Neural cell (in vitro differentiated cells): ENCODE measurements around the gene BARHL2. TPM values are rescaled to one million over a fixed set of nuclear protein-coding genes. Genes with fewer than 3 reads are reported as not detected.
A peak's percentile ranks its signal among the peaks of the same experiment; 100 is the strongest.

Source experiments
- H2AFZ ChIP-seq: fragments of 200-600, 300-800 bp; sonication (generic), shearing (Covaris generic); 2 replicates; pipeline ENCODE4 v1.6.0; 2014; ENCODE audit warnings: low read depth, mild to moderate bottlenecking, antibody characterized with exemption, low read length, moderate library complexity
- H3F3A ChIP-seq: fragments of 200-600 bp; shearing (Covaris generic); 2 replicates; pipeline ENCODE4 v1.6.1; 2016; ENCODE audit warnings: mild to moderate bottlenecking, moderate library complexity, mixed read lengths, antibody characterized with exemption, low read length; ENCODE audit not compliant: insufficient read depth, poor library complexity, severe bottlenecking
- H3K27ac ChIP-seq: fragments of 200-600, 300-800 bp; sonication (generic), shearing (Covaris generic); 2 replicates; pipeline ENCODE4 v1.5.1; 2014; ENCODE audit warnings: mild to moderate bottlenecking, low read length, moderate library complexity
- H3K27me3 ChIP-seq: fragments of 300-800, 200-600 bp; sonication (generic), shearing (Covaris generic); 2 replicates; pipeline ENCODE4 v1.6.0; 2014; ENCODE audit warnings: mild to moderate bottlenecking, low read depth, low read length, moderate library complexity; ENCODE audit not compliant: insufficient read depth
- H3K36me3 ChIP-seq: fragments of 300-800, 200-600 bp; sonication (generic), shearing (Covaris generic); 2 replicates; pipeline ENCODE4 v1.5.1; 2014; ENCODE audit warnings: mild to moderate bottlenecking, antibody characterized with exemption, low read length, moderate library complexity; ENCODE audit not compliant: insufficient read depth
- H3K4me2 ChIP-seq: fragments of 300-800, 200-600 bp; sonication (generic), shearing (Covaris generic); 2 replicates; pipeline ENCODE4 v1.6.0; 2014; ENCODE audit warnings: mild to moderate bottlenecking, low read length
- H3K4me3 ChIP-seq: fragments of 300-800, 200-600 bp; sonication (generic), shearing (Covaris generic); 2 replicates; pipeline ENCODE4 v1.5.1; 2014; ENCODE audit warnings: mild to moderate bottlenecking, low read length, moderate library complexity
- H3K79me2 ChIP-seq: fragments of 200-600 bp; shearing (Covaris generic); replicated peaks from 2 replicates; pipeline ENCODE4 v1.6.0; 2014; ENCODE audit warnings: mild to moderate bottlenecking, low read length, moderate library complexity; ENCODE audit not compliant: insufficient read depth
- H3K9ac ChIP-seq: fragments of 300-800, 200-600 bp; sonication (generic), shearing (Covaris generic); 2 replicates; pipeline ENCODE4 v1.6.1; 2016; ENCODE audit warnings: mild to moderate bottlenecking, low read length, mixed read lengths
- H3K9me2 ChIP-seq: fragments of 200-600 bp; shearing (Covaris generic); 2 replicates; pipeline ENCODE4 v1.6.1; 2016; ENCODE audit warnings: mild to moderate bottlenecking, low read length, mixed read lengths; ENCODE audit not compliant: insufficient read depth
- H3K9me3 ChIP-seq: fragments of 200-600, 300-800 bp; sonication (generic), shearing (Covaris generic); 2 replicates; pipeline ENCODE4 v1.6.1; 2016; ENCODE audit warnings: mild to moderate bottlenecking, mixed run types, low read length, moderate library complexity, mixed read lengths
- H4K20me1 ChIP-seq: fragments of 200-600 bp; shearing (Covaris generic); 2 replicates; pipeline ENCODE4 v1.6.1; 2016; ENCODE audit warnings: mild to moderate bottlenecking, mixed run types; ENCODE audit not compliant: insufficient read depth
- EP300 ChIP-seq: fragments of 450-650 bp; conservative IDR thresholded peaks from 2 replicates; pipeline ENCODE4 v1.6.1; 2014; ENCODE audit warnings: antibody characterized with exemption, mild to moderate bottlenecking, moderate library complexity; ENCODE audit not compliant: poor library complexity, severe bottlenecking
- EZH2 ChIP-seq: fragments of 200-600, 300-800 bp; shearing (Covaris generic), sonication (generic); IDR thresholded peaks from 2 replicates; pipeline ENCODE4 v1.6.1; 2014; ENCODE audit warnings: antibody characterized with exemption, low read length, borderline replicate concordance, mild to moderate bottlenecking; ENCODE audit not compliant: insufficient read depth, poor library complexity, severe bottlenecking
- MXI1 ChIP-seq: fragments of 450-650 bp; conservative IDR thresholded peaks from 2 replicates; pipeline ENCODE4 v1.6.1; 2014; ENCODE audit warnings: antibody characterized with exemption, mild to moderate bottlenecking; ENCODE audit not compliant: poor library complexity, severe bottlenecking
- POLR2AphosphoS5 ChIP-seq: IDR thresholded peaks from 2 replicates; pipeline ENCODE4 v1.6.1; 2012
- RAD21 ChIP-seq: fragments of 450-650 bp; conservative IDR thresholded peaks from 2 replicates; pipeline ENCODE4 v1.6.1; 2014; ENCODE audit warnings: antibody characterized with exemption, mild to moderate bottlenecking, moderate library complexity
- SMC3 ChIP-seq: fragments of 450-650 bp; conservative IDR thresholded peaks from 2 replicates; pipeline ENCODE4 v1.6.1; 2014; ENCODE audit warnings: antibody characterized with exemption, mild to moderate bottlenecking, moderate library complexity; ENCODE audit not compliant: poor library complexity
- TAF1 ChIP-seq: IDR thresholded peaks from 2 replicates; pipeline ENCODE4 v1.6.1; 2012; ENCODE audit warnings: low read depth
- polyA plus RNA-seq: library from polyadenylated mRNA; depleted of rRNA; stranded (reverse); fragments of >200 nt; gene quantifications from 2 replicates; pipeline ENCODE4 v1.2.3, GENCODE V29; 2014
- TF ChIP-seq, protein P1 (sequence below): IDR thresholded peaks from 2 replicates; pipeline ENCODE4 v1.6.1; 2012; ENCODE audit warnings: borderline replicate concordance
- TF ChIP-seq, protein P2 (sequence below): fragments of 450-650 bp; IDR thresholded peaks from 2 replicates; pipeline ENCODE4 v1.5.1; 2014; ENCODE audit warnings: antibody characterized with exemption, mild to moderate bottlenecking, moderate library complexity; ENCODE audit not compliant: poor library complexity, severe bottlenecking

Gene BARHL2
- polyA plus RNA-seq, 1 donor from 2014 or later, result not detected

DNA sequence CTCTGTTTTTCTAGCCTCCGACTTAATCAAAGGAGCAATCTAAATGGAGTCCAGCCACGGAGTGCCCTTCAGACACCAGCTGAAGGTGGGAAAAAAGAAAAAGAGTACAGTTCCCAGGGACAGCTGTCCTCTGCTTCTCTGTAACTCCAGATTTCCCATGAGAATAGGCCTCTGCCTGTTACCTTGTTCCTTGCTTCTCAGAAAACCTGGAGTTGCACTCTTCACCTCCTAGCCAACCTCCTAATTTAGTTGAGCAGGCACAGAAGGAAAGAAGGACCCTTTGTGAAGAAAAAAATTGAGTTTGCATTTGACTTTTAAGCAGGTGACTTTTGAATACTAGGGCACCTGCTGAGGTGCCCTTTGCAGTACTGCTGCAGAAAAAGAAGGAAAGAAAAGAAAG, 8.3 kb downstream of the BARHL2 start:
- Histone ChIP-seq H3K9ac (no peak overlapping the region), H3F3A (no peaks in the 10 kb centered on the region), H3K36me3 (no peaks in the 10 kb centered on the region), H3K9me2 (no peaks in the 10 kb centered on the region), H3K4me3 (no peak overlapping the region), H2AFZ (no peak overlapping the region), H3K27ac (no peak overlapping the region), H3K9me3 (no peaks in the 10 kb centered on the region), H4K20me1 (no peaks in the 10 kb centered on the region), H3K27me3 (peaks cover 100% of the 10 kb centered on the region), H3K4me2 (no peak overlapping the region), H3K79me2 (no peaks in the 10 kb centered on the region)
- no peak for TF ChIP-seq MXI1
- no peak for TF ChIP-seq SMC3
- no peak for TF ChIP-seq POLR2AphosphoS5
- no peak for TF ChIP-seq EP300

DNA sequence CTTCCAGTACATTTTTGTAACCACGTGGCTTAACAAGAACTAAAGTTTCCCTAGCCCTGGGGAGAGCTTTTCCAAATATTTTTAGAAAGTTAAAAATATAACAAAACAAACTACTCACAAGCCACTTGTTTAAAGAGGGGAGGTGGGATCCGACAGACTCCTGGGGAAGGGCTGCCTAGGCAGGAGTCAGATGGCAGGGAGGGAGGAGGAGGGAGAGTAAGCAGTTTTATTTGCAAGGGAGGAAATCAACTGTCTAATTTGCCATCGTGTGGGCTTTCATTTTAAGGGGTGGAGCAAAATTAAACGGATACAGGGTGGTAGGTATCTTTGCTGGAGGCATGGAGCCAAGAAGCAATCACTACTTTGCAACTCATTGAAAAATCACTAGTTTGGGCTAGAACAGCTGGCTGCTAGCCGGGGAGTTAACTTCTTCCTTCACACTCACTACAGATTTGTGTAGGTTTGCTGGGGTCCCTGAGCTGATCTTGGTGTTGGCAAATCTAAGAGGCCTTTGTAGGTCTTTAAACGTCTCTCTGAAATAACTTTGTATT, 8.8 kb downstream of the BARHL2 start:
- Histone ChIP-seq H3K9ac (no peak overlapping the region), H3K36me3 (no peaks in the 10 kb centered on the region), H3K9me2 (no peaks in the 10 kb centered on the region), H3K27me3 (peaks cover 100% of the 10 kb centered on the region), H2AFZ (no peak overlapping the region), H3K27ac (no peak overlapping the region), H4K20me1 (no peaks in the 10 kb centered on the region), H3K9me3 (no peaks in the 10 kb centered on the region), H3F3A (no peaks in the 10 kb centered on the region), H3K4me3 (no peak overlapping the region), H3K79me2 (no peaks in the 10 kb centered on the region), H3K4me2 (no peak overlapping the region)
- TF ChIP-seq EP300 (no peak), EZH2 (no peak), POLR2AphosphoS5 (no peak), TAF1 (no peak), SMC3 (no peak), MXI1 (no peak), RAD21 (no peak)
- TF ChIP-seq, protein P1, sequence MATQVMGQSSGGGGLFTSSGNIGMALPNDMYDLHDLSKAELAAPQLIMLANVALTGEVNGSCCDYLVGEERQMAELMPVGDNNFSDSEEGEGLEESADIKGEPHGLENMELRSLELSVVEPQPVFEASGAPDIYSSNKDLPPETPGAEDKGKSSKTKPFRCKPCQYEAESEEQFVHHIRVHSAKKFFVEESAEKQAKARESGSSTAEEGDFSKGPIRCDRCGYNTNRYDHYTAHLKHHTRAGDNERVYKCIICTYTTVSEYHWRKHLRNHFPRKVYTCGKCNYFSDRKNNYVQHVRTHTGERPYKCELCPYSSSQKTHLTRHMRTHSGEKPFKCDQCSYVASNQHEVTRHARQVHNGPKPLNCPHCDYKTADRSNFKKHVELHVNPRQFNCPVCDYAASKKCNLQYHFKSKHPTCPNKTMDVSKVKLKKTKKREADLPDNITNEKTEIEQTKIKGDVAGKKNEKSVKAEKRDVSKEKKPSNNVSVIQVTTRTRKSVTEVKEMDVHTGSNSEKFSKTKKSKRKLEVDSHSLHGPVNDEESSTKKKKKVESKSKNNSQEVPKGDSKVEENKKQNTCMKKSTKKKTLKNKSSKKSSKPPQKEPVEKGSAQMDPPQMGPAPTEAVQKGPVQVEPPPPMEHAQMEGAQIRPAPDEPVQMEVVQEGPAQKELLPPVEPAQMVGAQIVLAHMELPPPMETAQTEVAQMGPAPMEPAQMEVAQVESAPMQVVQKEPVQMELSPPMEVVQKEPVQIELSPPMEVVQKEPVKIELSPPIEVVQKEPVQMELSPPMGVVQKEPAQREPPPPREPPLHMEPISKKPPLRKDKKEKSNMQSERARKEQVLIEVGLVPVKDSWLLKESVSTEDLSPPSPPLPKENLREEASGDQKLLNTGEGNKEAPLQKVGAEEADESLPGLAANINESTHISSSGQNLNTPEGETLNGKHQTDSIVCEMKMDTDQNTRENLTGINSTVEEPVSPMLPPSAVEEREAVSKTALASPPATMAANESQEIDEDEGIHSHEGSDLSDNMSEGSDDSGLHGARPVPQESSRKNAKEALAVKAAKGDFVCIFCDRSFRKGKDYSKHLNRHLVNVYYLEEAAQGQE, result no peak
- TF ChIP-seq, protein P2, sequence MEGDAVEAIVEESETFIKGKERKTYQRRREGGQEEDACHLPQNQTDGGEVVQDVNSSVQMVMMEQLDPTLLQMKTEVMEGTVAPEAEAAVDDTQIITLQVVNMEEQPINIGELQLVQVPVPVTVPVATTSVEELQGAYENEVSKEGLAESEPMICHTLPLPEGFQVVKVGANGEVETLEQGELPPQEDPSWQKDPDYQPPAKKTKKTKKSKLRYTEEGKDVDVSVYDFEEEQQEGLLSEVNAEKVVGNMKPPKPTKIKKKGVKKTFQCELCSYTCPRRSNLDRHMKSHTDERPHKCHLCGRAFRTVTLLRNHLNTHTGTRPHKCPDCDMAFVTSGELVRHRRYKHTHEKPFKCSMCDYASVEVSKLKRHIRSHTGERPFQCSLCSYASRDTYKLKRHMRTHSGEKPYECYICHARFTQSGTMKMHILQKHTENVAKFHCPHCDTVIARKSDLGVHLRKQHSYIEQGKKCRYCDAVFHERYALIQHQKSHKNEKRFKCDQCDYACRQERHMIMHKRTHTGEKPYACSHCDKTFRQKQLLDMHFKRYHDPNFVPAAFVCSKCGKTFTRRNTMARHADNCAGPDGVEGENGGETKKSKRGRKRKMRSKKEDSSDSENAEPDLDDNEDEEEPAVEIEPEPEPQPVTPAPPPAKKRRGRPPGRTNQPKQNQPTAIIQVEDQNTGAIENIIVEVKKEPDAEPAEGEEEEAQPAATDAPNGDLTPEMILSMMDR, result no peak

DNA sequence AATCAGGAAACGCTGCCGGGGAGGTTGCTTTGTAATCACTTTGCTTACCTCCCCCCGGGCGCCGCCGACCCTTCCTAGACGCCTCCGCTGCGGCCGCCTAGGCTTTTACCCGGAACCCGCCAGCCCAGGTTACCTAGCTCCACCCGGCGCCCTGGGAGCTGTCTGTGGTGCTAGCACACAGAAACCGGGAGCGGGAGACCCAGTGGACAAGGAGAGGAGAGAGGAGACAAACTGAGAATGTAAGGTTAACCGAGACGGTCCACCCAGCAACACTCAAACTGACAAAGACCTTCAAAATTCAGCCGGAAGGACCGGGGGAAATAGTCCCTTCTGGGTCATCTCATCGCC, 9.8 kb downstream of the BARHL2 start:
- Histone ChIP-seq H3K4me3 (peak overlapping the region; percentile 62), H3K36me3 (no peaks in the 10 kb centered on the region), H3K27ac (no peak overlapping the region), H3K79me2 (no peaks in the 10 kb centered on the region), H3K9me2 (no peaks in the 10 kb centered on the region), H3K4me2 (no peak overlapping the region), H3K9me3 (no peaks in the 10 kb centered on the region), H2AFZ (no peak overlapping the region), H3F3A (no peaks in the 10 kb centered on the region), H4K20me1 (no peaks in the 10 kb centered on the region), H3K27me3 (peaks cover 97% of the 10 kb centered on the region), H3K9ac (no peak overlapping the region)
- no peak for TF ChIP-seq MXI1
- TF ChIP-seq EP300, result no peak
- TF ChIP-seq, protein P1, result no peak
- TF ChIP-seq EZH2, result peak; percentile 67
- TF ChIP-seq POLR2AphosphoS5, result no peak
- TF ChIP-seq TAF1, result no peak
- TF ChIP-seq, protein P2, result no peak
